Fibroblast of mammary gland (primary cell): ENCODE results near the gene FOXL2NB.

Source experiments
- DNase-seq: peaks from one replicate; pipeline ENCODE4 v3.0.0-alpha.2; 2010; ENCODE audit warnings: low read depth
- H3K4me3 ChIP-seq: 2 replicates; pipeline ENCODE4 v1.5.1; 2011; ENCODE audit warnings: low read depth, mild to moderate bottlenecking, low read length, moderate library complexity; ENCODE audit not compliant: control insufficient read depth
- CTCF ChIP-seq: conservative IDR thresholded peaks from 2 replicates; pipeline ENCODE4 v1.5.1; 2011; ENCODE audit warnings: low read depth, low read length, inconsistent platforms; ENCODE audit not compliant: control insufficient read depth, insufficient read depth

The FOXL2NB gene

GRCh38 chr3:138985932-138986331, 38.9 kb downstream of the FOXL2NB start:
- H3K4me3 ChIP-seq, result no peak overlapping the region
- no peak for DNase-seq
- no peak for TF ChIP-seq CTCF

- H3K4me3 ChIP-seq, result no peak overlapping the region
- TF ChIP-seq CTCF, result no peak
- DNase-seq, result no peak
Observed at GRCh38 chr3:138987181-138987580, 40.2 kb downstream of the FOXL2NB start.

GRCh38 chr3:138995706-138996105, 48.7 kb downstream of the FOXL2NB start:
- TF ChIP-seq CTCF, result no peak
- DNase-seq, result no peak
- no peak overlapping the region for H3K4me3 ChIP-seq
